ENCODE measurements around the gene GSTO2. TPM values are rescaled to one million over a fixed set of nuclear protein-coding genes. Genes with fewer than 3 reads are reported as not detected.

Gene GSTO2
- total RNA-seq, 1 donor from 2014 or later = 0.58 TPM

- peak; percentile 59 for DNase-seq (ENCODE audit: low read depth, low spot score)
- peak within 1 kb of the TSS; percentile 94 for H3K4me3 Mint-ChIP-seq
- H3K9me3 Mint-ChIP-seq = no peaks in the 10 kb centered on the region
- H3K4me1 Mint-ChIP-seq = peaks cover 33% of the 10 kb centered on the region
- TF ChIP-seq CTCF (conservative IDR thresholded peaks at IDR 0.05) = peak; percentile 47
- peaks cover 82% of the 10 kb centered on the region for H3K27me3 Mint-ChIP-seq (ENCODE audit: low read depth)
- H3K36me3 Mint-ChIP-seq (ENCODE audit: low read depth) = no peaks in the 10 kb centered on the region
- H3K27ac Mint-ChIP-seq (ENCODE audit: unreplicated experiment) = peak within 1 kb of the TSS; percentile 99
Observed at GRCh38 chr10:104337985-104338735, 69.2 kb downstream of the GSTO2 start, which contains the start of gene ITPRIP. Gene ITPRIP, minus strand, starts transcription at chr10:104338465. Its CDS starts 22,414 bp downstream, at chr10:104316051.

GRCh38 chr10:104339469-104340110, 70.6 kb downstream of the GSTO2 start:
- Mint-ChIP-seq H3K27me3 (ENCODE audit: low read depth) (peaks cover 76% of the 10 kb centered on the region), H3K36me3 (ENCODE audit: low read depth) (no peaks in the 10 kb centered on the region), H3K4me1 (peaks cover 25% of the 10 kb centered on the region), H3K4me3 (peak overlapping the region; percentile 94), H3K27ac (ENCODE audit: unreplicated experiment) (no peak overlapping the region), H3K9me3 (no peaks in the 10 kb centered on the region)
- no peak for DNase-seq (ENCODE audit: low read depth, low spot score)
- no peak for TF ChIP-seq CTCF (conservative IDR thresholded peaks at IDR 0.05)

GRCh38 chr10:104340111-104340526, 71.1 kb downstream of the GSTO2 start:
- Mint-ChIP-seq H3K4me3 (peak overlapping the region; percentile 94), H3K4me1 (peaks cover 24% of the 10 kb centered on the region), H3K27ac (ENCODE audit: unreplicated experiment) (no peak overlapping the region), H3K36me3 (ENCODE audit: low read depth) (no peaks in the 10 kb centered on the region), H3K9me3 (no peaks in the 10 kb centered on the region), H3K27me3 (ENCODE audit: low read depth) (peaks cover 71% of the 10 kb centered on the region)
- no peak for DNase-seq (ENCODE audit: low read depth, low spot score)
- no peak for TF ChIP-seq CTCF (conservative IDR thresholded peaks at IDR 0.05)

- Mint-ChIP-seq H3K4me1 (peaks cover 22% of the 10 kb centered on the region), H3K27ac (ENCODE audit: unreplicated experiment) (no peak overlapping the region), H3K4me3 (peak overlapping the region; percentile 94), H3K9me3 (no peaks in the 10 kb centered on the region), H3K36me3 (ENCODE audit: low read depth) (no peaks in the 10 kb centered on the region), H3K27me3 (ENCODE audit: low read depth) (peaks cover 66% of the 10 kb centered on the region)
- TF ChIP-seq CTCF (conservative IDR thresholded peaks at IDR 0.05) = no peak
- no peak for DNase-seq (ENCODE audit: low read depth, low spot score)
Observed at GRCh38 chr10:104340641-104341040, 71.7 kb downstream of the GSTO2 start.

GRCh38 chr10:104342941-104343411, 74.0 kb downstream of the GSTO2 start:
- Mint-ChIP-seq H3K27ac (ENCODE audit: unreplicated experiment) (no peak overlapping the region), H3K36me3 (ENCODE audit: low read depth) (no peaks in the 10 kb centered on the region), H3K4me1 (peaks cover 14% of the 10 kb centered on the region), H3K27me3 (ENCODE audit: low read depth) (peaks cover 47% of the 10 kb centered on the region), H3K4me3 (no peak overlapping the region), H3K9me3 (no peaks in the 10 kb centered on the region)
- no peak for DNase-seq (ENCODE audit: low read depth, low spot score)
- no peak for TF ChIP-seq CTCF (conservative IDR thresholded peaks at IDR 0.05)
